ENCODE results near the gene ADAMTS6. TPM values are rescaled to one million over a fixed set of nuclear protein-coding genes. Genes with fewer than 3 reads are reported as not detected.

Gene ADAMTS6
- 16.7 TPM for total RNA-seq (ENCODE audit: unreplicated experiment)
- long read RNA-seq, partial matches to known transcripts = 0 of 5 reads
- long read RNA-seq, other reads (novel, unspliced or antisense) = 5 of 5 reads

GRCh38 chr5:65481635-65482295 is at the start of gene ADAMTS6:
Gene ADAMTS6 (minus strand): TSS chr5:65481920. CDS start chr5:65473673, 8,247 bp downstream.
- DNase-seq (ENCODE audit: low spot score) = peak; percentile 76
- Mint-ChIP-seq H3K4me3 (ENCODE audit: unreplicated experiment) (no peak within 1 kb of the TSS), H3K4me1 (ENCODE audit: unreplicated experiment) (peaks cover 13% of the 10 kb centered on the region), H3K36me3 (ENCODE audit: low read depth, unreplicated experiment) (no peaks in the 10 kb centered on the region), H3K9me3 (ENCODE audit: unreplicated experiment) (no peaks in the 10 kb centered on the region), H3K27ac (ENCODE audit: unreplicated experiment) (peak within 1 kb of the TSS; percentile 97), H3K27me3 (ENCODE audit: unreplicated experiment) (no peaks in the 10 kb centered on the region)
- no peak for TF ChIP-seq CTCF (IDR thresholded peaks at IDR 0.05; ENCODE audit: unreplicated experiment)

- H3K27ac Mint-ChIP-seq (ENCODE audit: unreplicated experiment) = no peak overlapping the region
- no peak overlapping the region for H3K4me3 Mint-ChIP-seq (ENCODE audit: unreplicated experiment)
- no peak for TF ChIP-seq CTCF (IDR thresholded peaks at IDR 0.05; ENCODE audit: unreplicated experiment)
- no peaks in the 10 kb centered on the region for H3K9me3 Mint-ChIP-seq (ENCODE audit: unreplicated experiment)
- no peaks in the 10 kb centered on the region for H3K4me1 Mint-ChIP-seq (ENCODE audit: unreplicated experiment)
- DNase-seq (ENCODE audit: low spot score) = no peak
- H3K36me3 Mint-ChIP-seq (ENCODE audit: low read depth, unreplicated experiment) = peaks cover 4% of the 10 kb centered on the region
- H3K27me3 Mint-ChIP-seq (ENCODE audit: unreplicated experiment) = peaks cover 1% of the 10 kb centered on the region
Observed at GRCh38 chr5:65530904-65531303, 49.2 kb upstream of the ADAMTS6 start.

- H3K4me3 Mint-ChIP-seq (ENCODE audit: unreplicated experiment) = no peak overlapping the region
- H3K9me3 Mint-ChIP-seq (ENCODE audit: unreplicated experiment) = no peaks in the 10 kb centered on the region
- H3K27ac Mint-ChIP-seq (ENCODE audit: unreplicated experiment) = no peak overlapping the region
- peaks cover 4% of the 10 kb centered on the region for H3K36me3 Mint-ChIP-seq (ENCODE audit: low read depth, unreplicated experiment)
- no peak for DNase-seq (ENCODE audit: low spot score)
- no peak for TF ChIP-seq CTCF (IDR thresholded peaks at IDR 0.05; ENCODE audit: unreplicated experiment)
- H3K4me1 Mint-ChIP-seq (ENCODE audit: unreplicated experiment) = peaks cover 3% of the 10 kb centered on the region
- H3K27me3 Mint-ChIP-seq (ENCODE audit: unreplicated experiment) = peaks cover 1% of the 10 kb centered on the region
Observed at GRCh38 chr5:65525726-65526125, 44.0 kb upstream of the ADAMTS6 start.

- no peak for DNase-seq (ENCODE audit: low spot score)
- Mint-ChIP-seq H3K27me3 (ENCODE audit: unreplicated experiment) (no peaks in the 10 kb centered on the region), H3K4me1 (ENCODE audit: unreplicated experiment) (no peaks in the 10 kb centered on the region), H3K36me3 (ENCODE audit: low read depth, unreplicated experiment) (no peaks in the 10 kb centered on the region), H3K9me3 (ENCODE audit: unreplicated experiment) (no peaks in the 10 kb centered on the region), H3K27ac (ENCODE audit: unreplicated experiment) (no peak overlapping the region), H3K4me3 (ENCODE audit: unreplicated experiment) (no peak overlapping the region)
- TF ChIP-seq CTCF (IDR thresholded peaks at IDR 0.05; ENCODE audit: unreplicated experiment) = no peak
Observed at GRCh38 chr5:65512170-65512937, 30.6 kb upstream of the ADAMTS6 start.

GRCh38 chr5:65508978-65509377 is 27.3 kb upstream of the ADAMTS6 start:
- Mint-ChIP-seq H3K27me3 (ENCODE audit: unreplicated experiment) (no peaks in the 10 kb centered on the region), H3K36me3 (ENCODE audit: low read depth, unreplicated experiment) (no peaks in the 10 kb centered on the region), H3K27ac (ENCODE audit: unreplicated experiment) (no peak overlapping the region), H3K4me1 (ENCODE audit: unreplicated experiment) (no peaks in the 10 kb centered on the region), H3K9me3 (ENCODE audit: unreplicated experiment) (no peaks in the 10 kb centered on the region), H3K4me3 (ENCODE audit: unreplicated experiment) (no peak overlapping the region)
- TF ChIP-seq CTCF (IDR thresholded peaks at IDR 0.05; ENCODE audit: unreplicated experiment) = no peak
- no peak for DNase-seq (ENCODE audit: low spot score)
